GM12878 (cell line): ENCODE data around the gene WNT3A. TPM values are rescaled to one million over a fixed set of nuclear protein-coding genes. Genes with fewer than 3 reads are reported as not detected.

Source experiments
- HSF1 ChIP-seq: fragments of 150-350 bp; IDR thresholded peaks from 2 replicates; pipeline ENCODE4 v1.6.1; 2014; ENCODE audit warnings: mild to moderate bottlenecking, low read depth, low read length
- IKZF2 ChIP-seq, 2 experiments: fragments of 450-650 bp; IDR thresholded peaks; 2 replicates each; pipeline ENCODE4 v1.6.1; 2017; ENCODE audit warnings: mild to moderate bottlenecking in 2 of 2, moderate library complexity in 2 of 2
- NR2C2 ChIP-seq: IDR thresholded peaks from 2 replicates; pipeline ENCODE4 v1.6.1; 2011; ENCODE audit warnings: borderline replicate concordance, low read depth; ENCODE audit not compliant: control insufficient read depth, insufficient read length
- REST ChIP-seq: IDR thresholded peaks from 2 replicates; pipeline ENCODE4 v1.6.1; 2012; ENCODE audit warnings: mild to moderate bottlenecking, low read depth, low read length
- RFX5 ChIP-seq: IDR thresholded peaks from 2 replicates; pipeline ENCODE4 v1.6.1; 2011; ENCODE audit warnings: low read depth, low read length, improper control_type of control experiment
- polyA plus RNA-seq, 11 experiments: library from polyadenylated mRNA; depleted of rRNA in 4 of 11; unstranded in 6 of 11; stranded (reverse) in 5 of 11; fragments of >200 nt; fragmentation: Nextera tagmentation in 4 of 11; fragmentation: Illumina TruSeq in 1 of 11; extraction: Ambion mirVana in 4 of 11; extraction: Trizol in 1 of 11; gene quantifications; 1 replicate in 1 of 11; 2 replicates in 10 of 11; pipeline versions ENCODE4 v1.2.1 to v1.2.3, GENCODE V29; 2011 to 2016; ENCODE audit warnings: inconsistent platforms in 2 of 11, missing spikeins in 2 of 11, low read depth in 1 of 11
- total RNA-seq, 4 experiments: library from RNA; depleted of rRNA in 3 of 4; stranded (reverse); fragments of >200 nt in 3 of 4; fragmentation: Illumina TruSeq in 1 of 4; extraction: Trizol in 1 of 4; gene quantifications; 2 replicates each; pipeline versions ENCODE4 v1.2.1 to v1.2.3, GENCODE V29; 2013 to 2021
- TF ChIP-seq, protein P1 (sequence below): fragments of 450-650 bp; IDR thresholded peaks from 2 replicates; pipeline ENCODE4 v1.6.1; 2017; ENCODE audit warnings: mild to moderate bottlenecking, moderate library complexity
- TF ChIP-seq, protein P2 (sequence below): fragments of 450-650 bp; formaldehyde crosslinking; IDR thresholded peaks from 2 replicates; pipeline ENCODE4 v1.4.0; 2020; ENCODE audit warnings: mild to moderate bottlenecking, moderate library complexity
- TF ChIP-seq, protein P3 (sequence below): fragments of 450-650 bp; IDR thresholded peaks from 2 replicates; pipeline ENCODE4 v1.6.1; 2016; ENCODE audit warnings: mild to moderate bottlenecking

Gene WNT3A
- total and polyA plus RNA-seq, 10 of the 15 experiments (the other 5 are each of a cell fraction or from before 2014, with no cell fraction given): 0.16 TPM; not detected in 9

- TF ChIP-seq, protein P1, sequence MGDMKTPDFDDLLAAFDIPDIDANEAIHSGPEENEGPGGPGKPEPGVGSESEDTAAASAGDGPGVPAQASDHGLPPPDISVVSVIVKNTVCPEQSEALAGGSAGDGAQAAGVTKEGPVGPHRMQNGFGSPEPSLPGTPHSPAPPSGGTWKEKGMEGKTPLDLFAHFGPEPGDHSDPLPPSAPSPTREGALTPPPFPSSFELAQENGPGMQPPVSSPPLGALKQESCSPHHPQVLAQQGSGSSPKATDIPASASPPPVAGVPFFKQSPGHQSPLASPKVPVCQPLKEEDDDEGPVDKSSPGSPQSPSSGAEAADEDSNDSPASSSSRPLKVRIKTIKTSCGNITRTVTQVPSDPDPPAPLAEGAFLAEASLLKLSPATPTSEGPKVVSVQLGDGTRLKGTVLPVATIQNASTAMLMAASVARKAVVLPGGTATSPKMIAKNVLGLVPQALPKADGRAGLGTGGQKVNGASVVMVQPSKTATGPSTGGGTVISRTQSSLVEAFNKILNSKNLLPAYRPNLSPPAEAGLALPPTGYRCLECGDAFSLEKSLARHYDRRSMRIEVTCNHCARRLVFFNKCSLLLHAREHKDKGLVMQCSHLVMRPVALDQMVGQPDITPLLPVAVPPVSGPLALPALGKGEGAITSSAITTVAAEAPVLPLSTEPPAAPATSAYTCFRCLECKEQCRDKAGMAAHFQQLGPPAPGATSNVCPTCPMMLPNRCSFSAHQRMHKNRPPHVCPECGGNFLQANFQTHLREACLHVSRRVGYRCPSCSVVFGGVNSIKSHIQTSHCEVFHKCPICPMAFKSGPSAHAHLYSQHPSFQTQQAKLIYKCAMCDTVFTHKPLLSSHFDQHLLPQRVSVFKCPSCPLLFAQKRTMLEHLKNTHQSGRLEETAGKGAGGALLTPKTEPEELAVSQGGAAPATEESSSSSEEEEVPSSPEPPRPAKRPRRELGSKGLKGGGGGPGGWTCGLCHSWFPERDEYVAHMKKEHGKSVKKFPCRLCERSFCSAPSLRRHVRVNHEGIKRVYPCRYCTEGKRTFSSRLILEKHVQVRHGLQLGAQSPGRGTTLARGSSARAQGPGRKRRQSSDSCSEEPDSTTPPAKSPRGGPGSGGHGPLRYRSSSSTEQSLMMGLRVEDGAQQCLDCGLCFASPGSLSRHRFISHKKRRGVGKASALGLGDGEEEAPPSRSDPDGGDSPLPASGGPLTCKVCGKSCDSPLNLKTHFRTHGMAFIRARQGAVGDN: no peak
- TF ChIP-seq, protein P2, sequence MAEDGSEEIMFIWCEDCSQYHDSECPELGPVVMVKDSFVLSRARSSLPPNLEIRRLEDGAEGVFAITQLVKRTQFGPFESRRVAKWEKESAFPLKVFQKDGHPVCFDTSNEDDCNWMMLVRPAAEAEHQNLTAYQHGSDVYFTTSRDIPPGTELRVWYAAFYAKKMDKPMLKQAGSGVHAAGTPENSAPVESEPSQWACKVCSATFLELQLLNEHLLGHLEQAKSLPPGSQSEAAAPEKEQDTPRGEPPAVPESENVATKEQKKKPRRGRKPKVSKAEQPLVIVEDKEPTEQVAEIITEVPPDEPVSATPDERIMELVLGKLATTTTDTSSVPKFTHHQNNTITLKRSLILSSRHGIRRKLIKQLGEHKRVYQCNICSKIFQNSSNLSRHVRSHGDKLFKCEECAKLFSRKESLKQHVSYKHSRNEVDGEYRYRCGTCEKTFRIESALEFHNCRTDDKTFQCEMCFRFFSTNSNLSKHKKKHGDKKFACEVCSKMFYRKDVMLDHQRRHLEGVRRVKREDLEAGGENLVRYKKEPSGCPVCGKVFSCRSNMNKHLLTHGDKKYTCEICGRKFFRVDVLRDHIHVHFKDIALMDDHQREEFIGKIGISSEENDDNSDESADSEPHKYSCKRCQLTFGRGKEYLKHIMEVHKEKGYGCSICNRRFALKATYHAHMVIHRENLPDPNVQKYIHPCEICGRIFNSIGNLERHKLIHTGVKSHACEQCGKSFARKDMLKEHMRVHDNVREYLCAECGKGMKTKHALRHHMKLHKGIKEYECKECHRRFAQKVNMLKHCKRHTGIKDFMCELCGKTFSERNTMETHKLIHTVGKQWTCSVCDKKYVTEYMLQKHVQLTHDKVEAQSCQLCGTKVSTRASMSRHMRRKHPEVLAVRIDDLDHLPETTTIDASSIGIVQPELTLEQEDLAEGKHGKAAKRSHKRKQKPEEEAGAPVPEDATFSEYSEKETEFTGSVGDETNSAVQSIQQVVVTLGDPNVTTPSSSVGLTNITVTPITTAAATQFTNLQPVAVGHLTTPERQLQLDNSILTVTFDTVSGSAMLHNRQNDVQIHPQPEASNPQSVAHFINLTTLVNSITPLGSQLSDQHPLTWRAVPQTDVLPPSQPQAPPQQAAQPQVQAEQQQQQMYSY (CRISPR knock-in tag): no peak
- TF ChIP-seq RFX5 (no peak), NR2C2 (no peak), HSF1 (no peak), IKZF2 (IDR thresholded peaks at IDR 0.05) (no peak), REST (no peak)
- TF ChIP-seq, protein P3, sequence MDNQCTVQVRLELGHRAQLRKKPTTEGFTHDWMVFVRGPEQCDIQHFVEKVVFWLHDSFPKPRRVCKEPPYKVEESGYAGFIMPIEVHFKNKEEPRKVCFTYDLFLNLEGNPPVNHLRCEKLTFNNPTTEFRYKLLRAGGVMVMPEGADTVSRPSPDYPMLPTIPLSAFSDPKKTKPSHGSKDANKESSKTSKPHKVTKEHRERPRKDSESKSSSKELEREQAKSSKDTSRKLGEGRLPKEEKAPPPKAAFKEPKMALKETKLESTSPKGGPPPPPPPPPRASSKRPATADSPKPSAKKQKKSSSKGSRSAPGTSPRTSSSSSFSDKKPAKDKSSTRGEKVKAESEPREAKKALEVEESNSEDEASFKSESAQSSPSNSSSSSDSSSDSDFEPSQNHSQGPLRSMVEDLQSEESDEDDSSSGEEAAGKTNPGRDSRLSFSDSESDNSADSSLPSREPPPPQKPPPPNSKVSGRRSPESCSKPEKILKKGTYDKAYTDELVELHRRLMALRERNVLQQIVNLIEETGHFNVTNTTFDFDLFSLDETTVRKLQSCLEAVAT: no peak
Measured at GRCh38 chr1:228003461-228004330, 3.1 kb upstream of the WNT3A start (continued).
